ENCODE results near the gene CARD9.
"Not testable (repeated sequence)": the region's sequence is repeated elsewhere in the genome, so short reads cannot be mapped to it uniquely, and the experiment has no call there.

CARD9 gene, protein sequence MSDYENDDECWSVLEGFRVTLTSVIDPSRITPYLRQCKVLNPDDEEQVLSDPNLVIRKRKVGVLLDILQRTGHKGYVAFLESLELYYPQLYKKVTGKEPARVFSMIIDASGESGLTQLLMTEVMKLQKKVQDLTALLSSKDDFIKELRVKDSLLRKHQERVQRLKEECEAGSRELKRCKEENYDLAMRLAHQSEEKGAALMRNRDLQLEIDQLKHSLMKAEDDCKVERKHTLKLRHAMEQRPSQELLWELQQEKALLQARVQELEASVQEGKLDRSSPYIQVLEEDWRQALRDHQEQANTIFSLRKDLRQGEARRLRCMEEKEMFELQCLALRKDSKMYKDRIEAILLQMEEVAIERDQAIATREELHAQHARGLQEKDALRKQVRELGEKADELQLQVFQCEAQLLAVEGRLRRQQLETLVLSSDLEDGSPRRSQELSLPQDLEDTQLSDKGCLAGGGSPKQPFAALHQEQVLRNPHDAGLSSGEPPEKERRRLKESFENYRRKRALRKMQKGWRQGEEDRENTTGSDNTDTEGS

DNA sequence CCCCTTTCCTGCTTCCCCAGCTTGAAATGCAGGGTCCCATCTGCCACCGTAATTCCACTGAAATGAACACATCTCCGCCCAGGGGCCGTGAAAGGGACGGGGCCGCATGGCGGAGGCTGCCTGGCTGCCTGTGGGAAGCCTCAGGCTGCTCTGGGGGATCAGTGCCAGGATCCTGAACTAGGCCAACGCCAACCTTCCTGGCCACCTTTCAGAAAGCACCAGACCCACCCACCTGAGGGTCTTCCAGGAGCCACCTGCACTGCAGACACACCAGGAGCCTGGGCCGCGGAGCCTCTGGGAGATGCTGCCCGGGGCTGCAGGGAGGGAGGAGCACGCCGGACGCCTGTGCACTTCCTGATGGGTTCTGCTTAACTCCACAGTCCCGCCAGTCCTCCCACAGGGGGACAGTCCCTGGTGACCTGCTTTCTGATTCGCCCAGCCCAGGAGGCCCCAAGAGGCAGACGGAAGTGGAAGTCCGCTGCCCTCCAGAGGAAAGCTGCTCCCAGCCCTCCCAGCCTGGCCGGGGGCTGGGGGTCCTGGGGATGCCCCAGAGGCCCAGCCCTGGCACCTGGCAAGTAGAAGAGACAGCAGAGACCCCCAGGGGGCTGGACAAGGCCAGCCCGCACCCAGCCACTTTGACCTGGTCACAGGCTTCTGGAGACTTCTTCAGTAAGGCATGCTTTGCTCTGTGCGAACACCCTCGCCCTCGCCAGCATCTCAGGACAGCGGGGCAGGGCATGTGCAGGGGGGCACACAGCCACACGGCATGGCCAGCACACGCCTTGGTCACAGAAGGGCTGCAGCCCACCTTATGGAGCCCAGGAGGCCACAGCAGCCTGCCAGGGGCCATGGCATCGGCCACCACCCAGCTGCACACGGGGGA lies at the start of gene CARD9:
CARD9 (minus strand) TSS at position 370 of the 883 bp plus-strand sequence. CDS start 1,591 bp downstream, outside the sequence.
- no peak for DNase-seq (ENCODE audit: low spot score)

DNA sequence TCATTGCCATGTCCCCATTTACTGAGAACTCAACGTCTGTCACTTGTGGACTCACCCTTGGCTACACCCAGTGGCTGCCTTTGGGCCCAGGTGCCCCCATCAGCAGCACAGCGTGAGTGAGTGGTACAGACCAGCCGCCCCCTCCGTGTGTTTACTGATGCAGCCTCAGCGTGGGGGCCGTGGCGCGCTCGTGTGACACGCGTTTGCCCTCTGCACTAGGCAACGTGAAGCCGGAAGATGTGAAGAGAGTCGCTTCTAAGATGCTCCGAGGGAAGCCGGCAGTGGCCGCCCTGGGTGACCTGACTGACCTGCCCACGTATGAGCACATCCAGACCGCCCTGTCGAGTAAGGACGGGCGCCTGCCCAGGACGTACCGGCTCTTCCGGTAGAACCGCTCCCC lies 49.4 kb upstream of the CARD9 start:
- no peak for DNase-seq (ENCODE audit: low spot score)

DNA sequence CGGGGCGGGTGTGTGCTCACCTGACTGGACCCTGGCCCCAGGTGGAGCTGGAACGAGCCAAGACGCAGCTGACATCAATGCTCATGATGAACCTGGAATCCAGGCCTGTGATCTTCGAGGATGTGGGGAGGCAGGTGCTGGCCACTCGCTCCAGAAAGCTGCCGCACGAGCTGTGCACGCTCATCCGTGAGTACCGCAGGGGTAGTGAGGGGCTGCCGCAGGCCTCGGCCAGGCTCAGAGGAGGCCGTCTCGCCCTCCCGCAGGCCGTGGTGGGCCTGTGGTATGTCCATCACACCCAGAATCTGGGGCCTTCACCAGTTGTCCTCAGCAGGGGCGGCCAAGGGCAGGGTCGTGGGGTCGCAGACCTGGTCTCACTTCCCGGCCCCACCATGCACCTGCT lies 48.3 kb upstream of the CARD9 start:
- no peak for DNase-seq (ENCODE audit: low spot score)

DNA sequence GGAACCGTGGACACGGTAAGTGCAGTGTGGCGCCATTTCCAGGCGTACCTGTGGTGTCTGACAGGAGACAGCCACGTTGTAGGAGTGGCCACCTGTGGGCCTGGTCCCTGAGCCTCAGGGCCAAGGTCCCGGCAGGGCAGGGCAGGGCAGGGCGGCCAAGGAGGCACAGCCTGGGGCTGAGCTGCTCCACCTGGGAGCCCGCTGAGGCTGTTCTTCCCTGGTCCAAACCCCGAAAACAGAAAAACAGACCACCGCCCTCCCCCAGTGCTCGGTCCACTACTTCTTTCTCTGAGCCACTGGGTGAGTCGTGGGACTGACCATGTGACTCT lies 45.6 kb upstream of the CARD9 start:
- DNase-seq (ENCODE audit: low spot score), result no peak

DNA sequence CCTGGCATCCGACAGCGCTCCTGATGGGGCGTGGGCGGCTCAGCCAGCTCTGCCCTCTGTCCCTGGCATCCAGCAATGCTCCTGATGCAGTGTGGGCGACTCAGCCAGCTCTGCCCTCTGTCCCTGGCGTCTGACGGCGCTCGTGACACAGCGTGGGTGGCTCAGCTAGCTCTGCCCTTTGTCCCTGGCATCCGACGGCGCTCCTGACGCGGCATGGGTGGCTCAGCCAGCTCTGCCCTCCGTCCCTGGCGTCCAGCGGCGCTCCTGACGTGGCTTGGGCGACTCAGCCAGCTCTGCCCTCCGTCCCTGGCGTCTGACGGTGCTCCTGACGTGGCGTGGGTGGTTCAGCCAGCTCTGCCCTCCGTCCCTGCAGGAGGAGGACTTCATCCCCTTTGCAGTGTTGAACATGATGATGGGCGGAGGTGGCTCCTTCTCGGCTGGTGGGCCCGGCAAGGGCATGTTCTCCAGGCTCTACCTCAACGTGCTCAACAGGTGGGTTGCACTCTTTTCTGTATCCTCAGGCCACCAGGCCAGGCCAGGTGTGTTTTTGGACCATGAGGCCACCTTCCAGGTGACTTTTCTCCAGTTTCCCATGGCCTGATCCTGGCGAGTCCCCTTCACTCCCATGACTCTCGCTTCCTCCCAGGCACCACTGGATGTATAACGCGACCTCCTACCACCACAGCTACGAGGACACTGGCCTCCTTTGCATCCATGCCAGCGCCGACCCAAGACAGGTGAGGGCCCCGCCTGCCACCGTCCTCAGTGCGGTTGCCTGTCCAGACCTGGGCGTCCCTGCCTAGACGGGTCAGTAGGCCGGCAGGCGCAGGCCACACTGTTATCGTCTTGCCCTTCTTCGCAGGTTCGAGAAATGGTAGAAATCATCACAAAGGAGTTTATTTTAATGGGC lies 45.0 kb upstream of the CARD9 start:
- DNase-seq (ENCODE audit: low spot score), result no peak

- no peak for DNase-seq (ENCODE audit: low spot score)
Measured at GRCh38 chr9:136416914-136417313, 43.4 kb upstream of the CARD9 start.

DNA sequence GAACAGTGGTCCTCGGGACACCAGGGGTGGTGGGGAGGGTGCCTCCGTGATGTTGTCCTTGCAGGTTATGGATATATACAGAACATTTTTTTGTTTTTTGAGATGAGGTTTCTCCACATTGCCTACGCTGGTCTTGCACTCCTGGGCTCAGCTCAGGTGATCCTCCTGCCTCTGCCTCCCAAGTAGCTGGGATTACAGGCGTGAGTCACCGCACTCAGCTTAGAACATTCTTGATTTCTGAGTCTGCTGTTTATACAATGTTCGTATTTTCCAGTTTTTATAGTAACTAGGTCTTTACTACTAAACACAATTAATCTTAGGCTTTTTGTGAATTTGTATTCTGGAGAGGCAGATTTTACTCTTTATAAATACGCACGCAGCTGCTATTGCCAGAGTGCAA lies 43.0 kb upstream of the CARD9 start:
- no peak for DNase-seq (ENCODE audit: low spot score)

GRCh38 chr9:136412962-136413361 lies 39.5 kb upstream of the CARD9 start:
- no peak for DNase-seq (ENCODE audit: low spot score)

GRCh38 chr9:136411378-136411777 lies 37.9 kb upstream of the CARD9 start:
- DNase-seq (ENCODE audit: low spot score), result no peak

DNA sequence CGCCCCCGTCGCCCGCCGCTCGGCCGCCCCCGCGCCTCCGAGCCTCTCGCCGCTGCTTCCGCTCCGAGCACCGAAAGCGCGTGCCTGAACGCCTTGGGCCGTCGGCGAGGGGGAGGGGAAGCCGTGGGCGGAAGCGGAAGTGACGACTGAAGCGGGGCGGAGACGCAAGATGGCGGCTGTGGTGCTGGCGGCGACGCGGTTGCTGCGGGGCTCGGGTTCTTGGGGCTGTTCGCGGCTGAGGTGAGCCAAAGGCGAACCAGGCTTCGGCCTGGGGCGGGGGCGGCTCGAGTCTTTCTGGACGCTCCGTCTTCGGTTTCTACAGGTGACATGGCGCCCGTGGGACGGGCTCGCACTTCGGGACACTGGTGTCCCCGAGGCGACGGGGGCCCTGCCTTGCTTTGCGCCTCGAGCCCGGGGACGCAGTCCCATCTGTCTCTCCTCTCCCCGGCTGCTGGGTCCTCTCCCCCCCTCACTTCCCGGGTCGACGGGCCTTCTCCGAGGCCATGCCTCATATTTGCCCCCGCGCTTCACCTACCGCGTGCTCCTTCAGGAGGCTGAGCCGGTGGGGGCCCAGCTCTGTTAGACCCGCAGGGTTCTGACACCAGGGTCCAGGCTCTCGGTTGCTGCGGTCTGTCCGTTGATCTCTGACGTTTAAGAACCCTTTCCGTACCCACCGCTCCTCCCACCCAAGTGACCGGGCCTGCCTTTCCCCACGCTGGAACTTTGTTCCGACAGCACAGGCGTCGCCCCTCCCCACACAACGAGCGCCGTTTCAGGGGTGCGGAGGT lies 37.2 kb upstream of the CARD9 start, which contains the start of the genes ENTR1 and PMPCA:
ENTR1 (minus strand) TSS at position 115 of the 788 bp plus-strand sequence. CDS start 217 bp downstream, outside the sequence.
PMPCA (plus strand) TSS at position 159 of the 788 bp plus-strand sequence; CDS start at position 170, 11 bp downstream.
- peak; percentile 64 for DNase-seq (ENCODE audit: low spot score)

DNA sequence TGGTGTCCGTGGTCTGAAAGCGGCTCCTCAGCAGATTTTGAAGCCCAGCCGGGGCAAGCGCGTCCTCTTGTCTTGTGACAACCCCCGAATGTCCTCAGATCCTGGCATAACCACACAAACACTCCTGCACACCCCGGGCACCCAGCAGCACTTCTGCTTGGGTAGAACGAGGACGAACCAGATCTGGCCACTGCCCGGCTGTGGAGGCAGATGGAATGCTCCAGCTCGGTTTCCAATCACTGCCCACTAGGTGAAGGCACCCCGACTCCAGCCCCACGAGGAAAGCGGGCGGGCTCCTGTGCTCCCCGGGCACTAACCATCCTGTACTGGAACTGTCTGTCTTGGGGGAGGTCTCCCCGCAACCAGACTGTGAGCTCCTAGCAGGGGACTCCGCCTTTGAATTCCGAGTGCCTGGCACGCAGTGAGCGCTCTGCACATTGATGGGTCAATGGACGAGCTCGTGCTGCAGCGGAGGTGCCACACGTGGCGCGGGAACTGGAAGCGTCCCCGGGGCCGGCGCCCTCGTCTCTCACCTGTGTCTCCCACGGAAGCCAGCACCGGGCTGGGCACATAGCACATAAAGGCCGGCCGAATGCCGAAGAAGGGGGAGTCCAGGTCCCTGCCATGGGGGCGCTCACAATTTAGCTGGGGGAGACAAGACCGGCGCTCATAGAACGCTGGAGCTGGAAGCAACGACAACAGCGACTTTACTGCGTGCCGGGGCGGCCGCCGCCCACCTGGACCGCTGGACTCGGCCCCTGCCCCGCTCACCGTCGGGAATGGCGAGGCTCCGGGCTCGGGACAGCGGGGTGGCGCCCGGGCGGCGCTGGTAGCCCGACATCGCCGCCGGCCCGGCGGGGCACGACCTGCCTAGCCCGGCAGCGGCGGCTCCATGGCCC lies 36.3 kb upstream of the CARD9 start:
- DNase-seq (ENCODE audit: low spot score), result no peak

DNA sequence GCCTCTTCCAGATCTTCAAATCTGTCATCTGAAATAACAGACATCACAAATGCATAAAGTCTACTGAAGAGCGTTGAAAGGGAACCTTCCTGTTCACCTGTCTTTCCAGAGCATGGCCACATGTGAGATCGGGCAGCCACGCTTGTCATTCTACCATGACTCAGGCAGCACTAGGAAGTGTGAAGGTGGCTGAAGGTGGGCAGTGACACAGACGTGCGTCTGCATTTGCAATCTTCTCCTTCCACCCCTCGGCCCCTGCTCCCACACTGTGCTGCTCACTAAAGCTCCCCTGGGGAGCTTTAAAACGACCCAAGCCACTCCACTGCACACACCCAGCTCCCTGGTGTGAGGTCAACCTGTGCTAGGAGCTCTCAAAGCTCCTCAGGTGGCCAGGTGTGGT lies 34.4 kb upstream of the CARD9 start:
- DNase-seq (ENCODE audit: low spot score), result no peak

- not testable (repeated sequence) for DNase-seq (ENCODE audit: low spot score)
Measured at GRCh38 chr9:136407061-136407460, 33.6 kb upstream of the CARD9 start.

GRCh38 chr9:136405904-136406303 lies 32.4 kb upstream of the CARD9 start:
- DNase-seq (ENCODE audit: low spot score), result not testable (repeated sequence)

DNA sequence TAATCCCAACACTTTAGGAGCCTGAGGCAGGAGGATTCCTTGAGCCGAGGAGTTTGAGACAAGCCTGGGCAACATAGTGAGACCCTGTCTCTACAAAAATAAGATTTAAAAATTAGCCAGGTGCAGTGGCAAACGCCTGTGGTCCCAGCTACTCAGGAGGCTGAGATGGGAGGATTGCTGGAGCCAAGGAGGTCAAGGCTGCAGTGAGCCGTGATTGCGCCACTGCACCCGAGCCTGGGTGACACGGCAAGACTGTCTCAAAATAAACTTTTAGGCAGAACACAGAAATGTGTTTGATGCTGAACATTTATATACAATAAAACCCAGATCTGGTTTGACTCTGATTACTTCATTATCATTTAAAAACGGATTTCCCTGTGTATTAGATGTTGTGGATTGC lies 32.0 kb upstream of the CARD9 start:
- no peak for DNase-seq (ENCODE audit: low spot score)

GRCh38 chr9:136404801-136405136 lies 31.3 kb upstream of the CARD9 start:
- no peak for DNase-seq (ENCODE audit: low spot score)

DNA sequence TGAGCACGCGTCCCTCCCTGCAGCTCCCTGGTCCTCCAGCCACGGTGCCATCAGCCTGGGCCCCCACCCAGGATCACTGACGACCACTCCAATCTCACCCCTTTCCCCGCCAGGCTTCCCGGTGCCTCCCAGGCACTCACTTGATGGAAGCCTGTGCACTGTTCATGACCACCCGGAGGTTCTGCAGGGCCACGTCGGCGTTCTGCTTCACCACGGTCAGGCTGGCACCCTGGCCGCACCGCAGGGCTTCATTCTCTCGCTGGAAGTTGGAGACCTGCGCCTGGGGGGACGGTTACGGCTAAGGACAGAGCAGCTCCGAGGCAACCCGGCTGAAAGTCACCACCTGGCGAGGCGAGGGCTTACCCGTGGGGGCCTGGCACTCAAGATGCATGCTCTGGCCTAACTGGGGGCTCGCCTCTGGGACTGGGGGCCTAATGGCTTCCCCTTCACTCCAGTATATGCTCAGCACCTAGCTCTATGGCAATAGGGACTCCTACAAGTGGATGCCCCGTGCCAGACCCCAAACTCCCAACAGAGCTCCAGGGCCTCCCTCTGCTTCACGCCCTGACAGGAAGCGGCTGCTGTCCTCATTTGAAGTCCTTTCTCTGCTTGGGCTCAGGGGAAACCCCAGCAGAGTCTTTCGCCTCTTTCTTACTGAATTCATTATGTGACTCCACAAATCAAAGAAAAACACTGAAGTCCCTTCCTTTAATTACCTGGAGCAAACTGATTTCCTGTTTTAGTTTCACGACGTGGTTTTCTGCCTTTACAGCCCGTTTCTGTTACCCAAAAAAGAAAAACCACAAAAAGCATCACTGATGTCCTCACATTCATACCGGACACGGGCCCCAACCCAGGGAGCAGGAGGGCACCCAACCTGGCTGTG lies 30.7 kb upstream of the CARD9 start:
- no peak for DNase-seq (ENCODE audit: low spot score)

- DNase-seq (ENCODE audit: low spot score), result no peak
Measured at GRCh38 chr9:136403538-136403914, 30.1 kb upstream of the CARD9 start.

DNA sequence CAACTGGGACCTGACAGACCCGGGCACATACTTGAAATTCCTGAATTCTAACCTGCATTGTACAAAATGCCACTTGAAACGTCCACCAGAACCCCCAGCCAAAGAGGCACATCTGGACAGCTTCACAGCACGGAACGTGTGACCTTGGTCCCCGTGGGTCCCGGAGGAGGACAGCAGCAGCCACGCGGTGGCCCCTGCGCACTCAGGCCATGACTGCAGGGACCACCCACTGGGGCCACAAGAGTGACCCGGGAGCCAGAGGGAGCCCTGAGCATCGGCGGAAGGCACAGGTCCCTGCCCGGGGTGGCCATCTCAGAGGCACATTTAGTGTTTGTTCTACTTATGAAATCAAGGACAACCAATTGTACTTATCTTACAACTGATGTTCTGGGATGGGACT lies 28.6 kb upstream of the CARD9 start:
- DNase-seq (ENCODE audit: low spot score), result no peak

Data from kidney capillary endothelial cell (primary cell).